Heart left ventricle (tissue), 16 donors: ENCODE data around the gene UQCC5. TPM values are rescaled to one million over a fixed set of nuclear protein-coding genes. Genes with fewer than 3 reads are reported as not detected.

Source experiments
- ATAC-seq, 4 donors: fragments of 200-7000 bp; cut with Tn5 transposase; one replicate each; pipeline ENCODE4 v1.9.1; 2020 to 2022; ENCODE audit warnings: moderate library complexity in 4 of 4, mild to moderate bottlenecking in 3 of 4, moderate number of reproducible peaks in 1 of 4
- DNase-seq, 5 donors: peaks; one replicate each; pipeline ENCODE4 v3.0.0-alpha.2; 2020
- H3K27ac ChIP-seq, 12 donors: fragments of 200-600 bp; sonication (generic) in 4 of 12; one replicate each; pipeline versions ENCODE4 v1.5.0 to v1.8.0; 2016 to 2022; ENCODE audit warnings: mild to moderate bottlenecking in 2 of 12
- H3K27me3 ChIP-seq, 9 donors: fragments of 200-600 bp; sonication (generic) in 2 of 9; one replicate each; pipeline versions ENCODE4 v1.5.1 to v1.8.0; 2016 to 2022; ENCODE audit warnings: mild to moderate bottlenecking in 3 of 9
- H3K36me3 ChIP-seq, 9 donors: fragments of 200-600 bp; sonication (generic) in 2 of 9; one replicate each; pipeline versions ENCODE4 v1.5.0 to v1.8.0; 2018 to 2022; ENCODE audit warnings: mild to moderate bottlenecking in 2 of 9
- H3K4me1 ChIP-seq, 12 donors: fragments of 200-600 bp; sonication (generic) in 4 of 12; one replicate each; pipeline versions ENCODE4 v1.5.0 to v1.8.0; 2016 to 2022; ENCODE audit warnings: mild to moderate bottlenecking in 3 of 12
- H3K4me3 ChIP-seq, 12 donors: fragments of 200-600 bp; sonication (generic) in 4 of 12; one replicate each; pipeline versions ENCODE4 v1.5.0 to v1.8.0; 2017 to 2022; ENCODE audit warnings: mild to moderate bottlenecking in 9 of 12, moderate library complexity in 4 of 12
- H3K9me3 ChIP-seq, 12 donors: fragments of 200-600 bp; sonication (generic) in 4 of 12; one replicate each; pipeline versions ENCODE4 v1.5.0 to v1.8.0; 2016 to 2022; ENCODE audit warnings: mild to moderate bottlenecking in 1 of 12
- CTCF ChIP-seq, 12 donors: fragments of 200-600 bp; sonication (generic) in 4 of 12; IDR thresholded peaks; one replicate each; pipeline versions ENCODE4 v1.5.0 to v1.8.0; 2018 to 2022; ENCODE audit warnings: antibody characterized with exemption in 12 of 12, mild to moderate bottlenecking in 5 of 12
- POLR2A ChIP-seq, 2 donors: fragments of 450-650 bp; IDR thresholded peaks; one replicate each; pipeline ENCODE4 v1.6.1; 2017; ENCODE audit warnings: antibody characterized with exemption in 2 of 2, mild to moderate bottlenecking in 2 of 2, moderate library complexity in 2 of 2
- WGBS, 4 donors: extraction: QIAGEN DNeasy Blood & Tissue Kit in 2 of 4; methylation state at CpG; one replicate each; pipeline versions ENCODE4 v1.1.5 to v1.1.7; 2013 to 2018; 5-methylcytosine and 5-hydroxymethylcytosine counted together
- intact Hi-C, 10 donors: fragments of 100-400 bp; cut with DNase I; formaldehyde crosslinking; loops; one replicate each; pipeline versions ENCODE4 v1.11.1 to v1.14.2; 2022
- polyA plus RNA-seq, 2 donors: library from polyadenylated mRNA; stranded (reverse); fragments of 200-250 nt; gene quantifications; one replicate each; pipeline ENCODE4 v1.2.3, GENCODE V29; 2013
- total RNA-seq, 9 donors: library from RNA; depleted of rRNA in 2 of 9; stranded (reverse); fragments of >200 nt in 2 of 9; fragmentation: NEBNext Ultra II Directional in 3 of 9; extraction: Animal tissue kit (Norgen Biotek cat#: 25700) in 3 of 9; gene quantifications; one replicate each; pipeline versions ENCODE4 v1.1.0 to v1.2.4, GENCODE V29; 2016 to 2023
- donor health status: ischemic (EF 13 %, LVEDD 7.1; RV severe dilation, severe dysfunction).
- donor health status: healthy with polysubstance abuse.
- donor health status: DM: no; HTN: yes; CAD: no.
- donor health status: DM: no; HTN: no; CAD: no.
- donor health status: ischemic (EF 25% LVEDD 6.9; RV normal size, moderate dysfunction).
- donor health status: ischemic (EF 25% LVEDD 5.7; RV mildly dilated, moderate dysfunction).
- donor health status: healthy.
- donor health status: DM: yes; HTN: yes; CAD: no.
- donor health status: ischemic (EF 35%, LVEDD 5.7; RV mildly dilated, moderate dysfunction).
- donor health status: nonischemic (EF 11% LVEDD 7.7; RV severe dilation, severe dysfunction).
- donor health status: DM: yes; HTN: yes; CAD: no.
- donor health status: PGD.
- donor health status: ischemic (EF 29% LVEDD 5.4; RV normal size, mild dysfunction).
- donor health status: nonischemic (EF 23%, LVEDD 6.1; RV moderate dilation, normal function).

UQCC5 gene
- total and polyA plus RNA-seq, 11 donors: 2.0 to 113 (median 59.2) TPM

GRCh38 chr3:52536112-52536368, 365 bp upstream of the UQCC5 start:
- intact Hi-C loops: loop anchor here in 7 of 10 donors (2.0 to 5.0 kb wide), 5 partner anchors 54 to 146 kb away; partner anchors contain the start of gene NISCH (in 1 of the 7)
- Histone ChIP-seq H3K4me1 (peaks cover 4 to 84% (median 59%) of the 10 kb centered on the region in 12 donors), H3K4me3 (peak overlapping the region in 10 of 12 donors; percentile 45 to 88 (median 76)), H3K27me3 (no peaks in the 10 kb centered on the region), H3K9me3 (no peaks in the 10 kb centered on the region), H3K36me3 (peaks cover 0 to 20% (median 10%) of the 10 kb centered on the region in 9 donors), H3K27ac (peak overlapping the region in 11 of 12 donors; percentile 11 to 95 (median 53))
- ATAC-seq (no peak), DNase-seq (no peak)
- TF ChIP-seq CTCF (IDR thresholded peaks at IDR 0.05): no peak
- TF ChIP-seq POLR2A (IDR thresholded peaks at IDR 0.05): no peak
- WGBS, 4 donors: 6 to 14% (median 11%) methylated on average over 9 of the region's 9 CpGs

DNA sequence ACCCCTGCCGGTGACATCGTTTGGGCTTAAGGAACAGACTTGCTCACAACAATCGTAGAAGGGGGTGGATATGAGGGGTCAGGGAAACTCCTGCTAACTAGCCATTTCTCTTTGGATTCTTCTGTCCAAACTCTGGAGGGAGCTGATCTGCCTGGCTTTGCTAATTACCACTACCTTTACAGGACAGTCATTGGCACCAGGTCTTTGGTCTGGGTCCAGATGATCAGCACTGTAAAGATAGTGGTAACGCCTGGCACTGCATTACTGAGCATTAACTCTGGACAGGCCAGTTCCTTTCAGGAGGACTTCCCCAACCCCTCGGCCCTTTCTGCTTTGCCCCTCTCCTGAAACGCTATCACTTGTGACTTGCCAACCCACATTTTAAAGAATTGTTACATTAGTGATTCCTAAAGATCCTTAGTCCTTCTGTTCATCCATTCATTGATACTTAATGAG, 788 bp downstream of the UQCC5 start:
- Histone ChIP-seq H3K27me3 (no peaks in the 10 kb centered on the region), H3K4me3 (peak overlapping the region; percentile 47 to 88 (median 72)), H3K36me3 (peaks cover 0 to 31% (median 22%) of the 10 kb centered on the region in 9 donors), H3K4me1 (peaks cover 4 to 78% (median 48%) of the 10 kb centered on the region in 12 donors), H3K9me3 (no peaks in the 10 kb centered on the region), H3K27ac (peak overlapping the region; percentile 85 to 97 (median 94))
- intact Hi-C loops: loop anchor here in 7 of 10 donors (2.0 to 5.0 kb wide), 5 partner anchors 55 to 145 kb away; partner anchors contain the start of gene NISCH (in 1 of the 7)
- DNase-seq (no peak), ATAC-seq (peak; percentile 6 to 36 (median 22))
- 2 to 5% (median 3%) methylated on average over 6 of the region's 6 CpGs for WGBS, 4 donors
- TF ChIP-seq CTCF (IDR thresholded peaks at IDR 0.05): peak in 1 of 12 donors; percentile 7
- TF ChIP-seq POLR2A (IDR thresholded peaks at IDR 0.05): no peak

DNA sequence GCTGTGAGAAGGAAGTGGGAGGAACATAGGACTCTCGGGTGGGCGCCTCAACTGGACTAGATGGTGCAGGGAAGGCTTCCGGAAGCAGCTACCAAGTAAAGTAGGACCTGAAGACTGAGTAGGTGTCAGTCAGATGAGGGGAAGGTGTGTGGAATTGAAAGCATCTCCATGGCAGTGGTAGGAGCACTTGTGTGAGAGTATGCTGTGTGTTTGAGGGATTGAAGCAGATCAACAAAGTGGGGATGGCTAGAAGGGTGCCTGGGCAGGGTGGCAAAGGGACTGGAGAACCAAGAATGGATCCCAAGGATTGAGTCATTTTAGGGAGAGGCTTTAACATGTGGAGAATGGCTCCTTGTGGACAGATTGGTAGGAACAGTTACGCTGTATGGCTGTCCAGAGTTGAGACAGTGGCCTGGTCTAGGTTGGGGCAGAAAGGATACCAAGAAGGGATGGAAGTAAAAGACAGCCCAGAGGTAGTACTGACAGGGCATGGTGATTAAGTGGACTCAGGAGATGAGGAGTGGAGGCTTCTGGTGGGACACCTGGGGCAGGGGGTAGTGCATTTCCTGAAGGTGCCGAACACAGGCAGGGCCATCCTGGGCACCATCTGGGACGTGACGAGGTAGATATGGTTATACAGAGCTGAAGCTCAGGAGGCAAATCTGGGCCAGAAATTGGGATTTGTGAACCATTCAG, 1.5 kb downstream of the UQCC5 start:
- TF ChIP-seq CTCF (IDR thresholded peaks at IDR 0.05) (no peak), POLR2A (IDR thresholded peaks at IDR 0.05) (no peak)
- 46 to 56% (median 50%) methylated on average over 7 of the region's 7 CpGs for WGBS, 4 donors
- ATAC-seq (no peak), DNase-seq (peak in 1 of 5 donors; percentile 8)
- Histone ChIP-seq H3K27me3 (no peaks in the 10 kb centered on the region), H3K4me1 (peaks cover 4 to 71% (median 43%) of the 10 kb centered on the region in 12 donors), H3K9me3 (no peaks in the 10 kb centered on the region), H3K27ac (peak overlapping the region in 11 of 12 donors; percentile 88 to 97 (median 94)), H3K36me3 (peaks cover 0 to 34% (median 23%) of the 10 kb centered on the region in 9 donors), H3K4me3 (peak overlapping the region; percentile 47 to 88 (median 72))
- intact Hi-C loops: loop anchor here in 7 of 10 donors (2.0 to 5.0 kb wide), 5 partner anchors 56 to 144 kb away; partner anchors contain the start of gene NISCH (in 1 of the 7)

DNA sequence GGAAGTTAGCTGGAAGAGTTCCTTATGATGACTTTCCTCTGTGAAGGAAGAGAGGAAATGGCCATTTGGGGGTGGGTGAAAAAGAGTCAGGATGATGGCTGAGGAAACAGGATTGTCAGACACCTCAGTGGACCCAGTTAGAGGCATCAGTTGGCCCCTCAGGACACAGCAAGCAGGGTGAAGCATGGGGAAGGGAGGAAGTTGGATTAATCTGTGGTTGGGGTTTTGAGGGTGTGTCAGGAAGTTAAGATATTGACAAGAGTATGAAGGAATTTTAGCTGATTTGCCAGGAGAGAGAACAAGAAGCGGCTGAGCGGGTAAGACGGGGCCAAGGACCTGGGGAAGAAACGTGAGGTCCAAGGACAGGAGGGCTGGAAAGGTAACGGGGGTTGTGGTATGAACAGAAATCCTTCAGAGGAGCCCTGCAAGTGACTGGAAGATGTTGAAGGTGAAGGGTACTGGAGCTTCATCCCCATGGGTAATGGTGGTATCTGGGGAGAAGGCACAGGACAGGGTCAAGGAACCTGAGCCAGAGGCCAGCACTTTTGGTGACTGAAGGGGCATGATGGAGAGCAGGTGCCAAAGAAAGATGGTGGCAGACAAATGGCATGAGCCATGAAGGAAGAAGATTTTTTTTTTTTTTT, 2.7 kb downstream of the UQCC5 start:
- Histone ChIP-seq H3K27ac (peak overlapping the region in 2 of 12 donors; percentile 94 to 97), H3K4me1 (peaks cover 4 to 67% (median 40%) of the 10 kb centered on the region in 12 donors), H3K4me3 (peak overlapping the region in 7 of 12 donors; percentile 28 to 88 (median 78)), H3K36me3 (peaks cover 0 to 45% (median 30%) of the 10 kb centered on the region in 9 donors), H3K27me3 (no peaks in the 10 kb centered on the region), H3K9me3 (no peaks in the 10 kb centered on the region)
- intact Hi-C loops: loop anchor here in 7 of 10 donors (5.0 kb wide), 4 partner anchors 57 to 143 kb away; partner anchors contain the start of gene NISCH (in 1 of the 7)
- DNase-seq (no peak), ATAC-seq (no peak)
- TF ChIP-seq CTCF (IDR thresholded peaks at IDR 0.05) (no peak), POLR2A (IDR thresholded peaks at IDR 0.05) (no peak)
- 79 to 87% (median 82%) methylated on average over 5 of the region's 5 CpGs for WGBS, 4 donors
